H1 (cell line): ENCODE data around the gene C17orf50. TPM values are rescaled to one million over a fixed set of nuclear protein-coding genes. Genes with fewer than 3 reads are reported as not detected.

ENCODE experiments used
- CTCF ChIA-PET: fragments of 300-600 bp; sonication (Branson Sonifier 250); formaldehyde crosslinking; loops from one replicate; lab custom pipeline; 2021; ENCODE audit not compliant: partially characterized antibody; lab: Charles Lee
- POLR2A ChIA-PET: fragments of 300-600 bp; sonication (Branson Sonifier 250); formaldehyde crosslinking; loops from one replicate; lab custom pipeline; 2021; ENCODE audit warnings: inconsistent platforms; ENCODE audit not compliant: partially characterized antibody; lab: Charles Lee
- DNase-seq, 2 experiments: peaks; one replicate each; pipeline versions ENCODE4 v3.0.0 to v3.0.0-alpha.2; 2010 to 2022; ENCODE audit warnings: low spot score in 2 of 2, low read depth in 1 of 2, mixed read lengths in 1 of 2
- FAIRE-seq: peaks from 2 replicates; lab custom pipeline; 2011; peaks lifted over from hg19 to GRCh38; lab: Jason Lieb, UNC
- H2AFZ ChIP-seq: 2 replicates; pipeline ENCODE4 v1.8.1; 2012; ENCODE audit warnings: low read length, inconsistent platforms
- H2AK5ac ChIP-seq: 2 replicates; pipeline ENCODE4 v1.6.1; 2013; ENCODE audit warnings: low read depth, low read length
- H2BK120ac ChIP-seq: replicated peaks from 2 replicates; pipeline ENCODE3; 2013; ENCODE audit warnings: low read depth, low read length, inconsistent platforms
- H2BK12ac ChIP-seq: 2 replicates; pipeline ENCODE4 v1.6.1; 2013; ENCODE audit warnings: low read depth, low read length
- H2BK15ac ChIP-seq: 2 replicates; pipeline ENCODE4 v1.6.1; 2013; ENCODE audit warnings: low read length
- H2BK20ac ChIP-seq: 2 replicates; pipeline ENCODE4 v1.6.1; 2013; ENCODE audit warnings: low read length
- H2BK5ac ChIP-seq: 2 replicates; pipeline ENCODE4 v1.6.1; 2013; ENCODE audit warnings: low read depth, low read length
- H3K14ac ChIP-seq: 2 replicates; pipeline ENCODE4 v1.6.1; 2013; ENCODE audit warnings: inconsistent platforms; ENCODE audit not compliant: insufficient read length
- H3K18ac ChIP-seq: 2 replicates; pipeline ENCODE4 v1.6.1; 2013; ENCODE audit warnings: low read length; ENCODE audit errors: extremely low read depth
- H3K23ac ChIP-seq: 2 replicates; pipeline ENCODE4 v1.6.1; 2013; ENCODE audit warnings: inconsistent platforms; ENCODE audit not compliant: insufficient read length
- H3K23me2 ChIP-seq: 2 replicates; pipeline ENCODE4 v1.6.1; 2013; ENCODE audit warnings: low read depth, low read length
- H3K27ac ChIP-seq: 2 replicates; pipeline ENCODE4 v1.6.1; 2011; ENCODE audit warnings: low read depth, low read length, inconsistent platforms
- H3K27me3 ChIP-seq, 4 experiments: replicated peaks in 1 of 4; 1 replicate in 1 of 4; 2 replicates in 3 of 4; pipeline versions ENCODE4 v1.6.1 to v1.8.1; 2011 to 2013; ENCODE audit warnings: low read length in 3 of 4, mild to moderate bottlenecking in 3 of 4, inconsistent platforms in 2 of 4, mixed read lengths in 2 of 4, moderate library complexity in 1 of 4; ENCODE audit not compliant: control insufficient read depth in 3 of 4, insufficient read depth in 3 of 4; ENCODE audit errors: extremely low read depth in 1 of 4
- H3K36me3 ChIP-seq, 4 experiments: 2 replicates each; pipeline versions ENCODE4 v1.6.1 to v1.8.1; 2011 to 2013; ENCODE audit warnings: mild to moderate bottlenecking in 4 of 4, low read length in 3 of 4, moderate library complexity in 2 of 4, control low read depth in 1 of 4, inconsistent platforms in 1 of 4; ENCODE audit not compliant: insufficient read depth in 4 of 4, control insufficient read depth in 2 of 4
- H3K4ac ChIP-seq: replicated peaks from 2 replicates; pipeline ENCODE3; 2013; ENCODE audit warnings: low read length, low read depth, mixed read lengths, inconsistent platforms; ENCODE audit not compliant: insufficient read length
- H3K4me1 ChIP-seq, 4 experiments: replicated peaks in 1 of 4; 1 replicate in 1 of 4; 2 replicates in 3 of 4; pipeline versions ENCODE4 v1.6.1 to v1.8.1; 2011 to 2013; ENCODE audit warnings: low read length in 3 of 4, inconsistent platforms in 2 of 4, mixed read lengths in 1 of 4; ENCODE audit not compliant: insufficient read depth in 4 of 4, control insufficient read depth in 3 of 4
- H3K4me2 ChIP-seq, 2 experiments: 2 replicates each; pipeline versions ENCODE4 v1.6.1 to v1.8.1; 2011 to 2013; ENCODE audit warnings: low read depth in 2 of 2, low read length in 2 of 2, control low read depth in 1 of 2, inconsistent platforms in 1 of 2, mild to moderate bottlenecking in 1 of 2; ENCODE audit not compliant: insufficient read depth in 1 of 2
- H3K4me3 ChIP-seq, 4 experiments: fragments of 200-600, 300-600 bp in 1 of 4; sonication (generic), shearing (Covaris generic), sonication (Bioruptor Twin) in 1 of 4; 2 replicates each; pipeline versions ENCODE4 v1.5.1 to v1.8.1; 2011 to 2016; ENCODE audit warnings: low read length in 4 of 4, low read depth in 3 of 4, control low read depth in 2 of 4, inconsistent platforms in 2 of 4, mild to moderate bottlenecking in 2 of 4, mixed read lengths in 1 of 4, moderate library complexity in 1 of 4; ENCODE audit not compliant: insufficient read depth in 2 of 4; ENCODE audit errors: extremely low read depth in 1 of 4
- H3K56ac ChIP-seq: replicated peaks from 2 replicates; pipeline ENCODE3; 2013; ENCODE audit warnings: low read depth, mild to moderate bottlenecking, mixed read lengths, low read length, inconsistent platforms; ENCODE audit not compliant: insufficient read length
- H3K79me1 ChIP-seq: 2 replicates; pipeline ENCODE4 v1.6.1; 2013; ENCODE audit warnings: low read depth, low read length, control low read depth
- H3K79me2 ChIP-seq, 2 experiments: 2 replicates each; pipeline versions ENCODE4 v1.6.1 to v1.8.1; 2012 to 2013; ENCODE audit warnings: low read length in 2 of 2, mild to moderate bottlenecking in 2 of 2, inconsistent platforms in 1 of 2; ENCODE audit not compliant: insufficient read depth in 2 of 2, control insufficient read depth in 1 of 2
- H3K9ac ChIP-seq, 4 experiments: replicated peaks in 1 of 4; 1 replicate in 1 of 4; 2 replicates in 3 of 4; pipeline versions ENCODE4 v1.6.1 to v1.8.1; 2011 to 2013; ENCODE audit warnings: low read depth in 3 of 4, low read length in 3 of 4, control low read depth in 2 of 4, mild to moderate bottlenecking in 2 of 4, moderate library complexity in 2 of 4, inconsistent platforms in 1 of 4; ENCODE audit errors: extremely low read depth in 1 of 4
- H3K9me3 ChIP-seq, 2 experiments: 2 replicates each; pipeline versions ENCODE4 v1.6.1 to v1.8.1; 2012 to 2013; ENCODE audit warnings: mild to moderate bottlenecking in 2 of 2, moderate library complexity in 2 of 2, control low read depth in 1 of 2, inconsistent platforms in 1 of 2, low read depth in 1 of 2, low read length in 1 of 2, mixed read lengths in 1 of 2; ENCODE audit not compliant: insufficient read depth in 2 of 2
- H4K20me1 ChIP-seq, 2 experiments: replicated peaks in 1 of 2; 2 replicates each; pipeline versions ENCODE3 to v1.8.1; 2011 to 2013; ENCODE audit warnings: inconsistent platforms in 2 of 2, low read length in 2 of 2, mild to moderate bottlenecking in 1 of 2; ENCODE audit not compliant: insufficient read depth in 2 of 2, control insufficient read depth in 1 of 2
- H4K5ac ChIP-seq: 2 replicates; pipeline ENCODE4 v1.6.1; 2013; ENCODE audit warnings: low read length, low read depth, mixed read lengths, inconsistent platforms; ENCODE audit not compliant: insufficient read length
- H4K8ac ChIP-seq: 2 replicates; pipeline ENCODE4 v1.8.0; 2013; ENCODE audit warnings: mild to moderate bottlenecking, moderate library complexity, low read length, inconsistent platforms; ENCODE audit not compliant: insufficient read depth; ENCODE audit errors: extremely low read depth
- H4K91ac ChIP-seq: replicated peaks from 2 replicates; pipeline ENCODE3; 2013; ENCODE audit warnings: low read length, mixed read lengths, inconsistent platforms; ENCODE audit not compliant: insufficient read length
- CBX8 ChIP-seq: fragments of 300-800, 300-1000 bp; sonication (generic); IDR thresholded peaks from 2 replicates; pipeline ENCODE4 v1.7.1; 2016; ENCODE audit warnings: low read depth, low read length, borderline replicate concordance
- HDAC2 ChIP-seq, 2 experiments: fragments of 300-600 bp in 1 of 2; sonication (generic) in 1 of 2; IDR thresholded peaks; 2 replicates each; pipeline ENCODE4 v1.6.1; 2011 to 2012; ENCODE audit warnings: low read depth in 2 of 2, low read length in 2 of 2, mild to moderate bottlenecking in 2 of 2, moderate library complexity in 2 of 2, borderline replicate concordance in 1 of 2, inconsistent platforms in 1 of 2
- NRF1 ChIP-seq: IDR thresholded peaks from 2 replicates; pipeline ENCODE4 v1.6.1; 2011; ENCODE audit warnings: mild to moderate bottlenecking, low read depth, low read length, improper control_type of control experiment
- POU5F1 ChIP-seq: IDR thresholded peaks from 2 replicates; pipeline ENCODE4 v1.6.1; 2011; ENCODE audit warnings: low read depth, mild to moderate bottlenecking, low read length, moderate library complexity
- RBBP5 ChIP-seq: IDR thresholded peaks from 2 replicates; pipeline ENCODE4 v1.7.1; 2012; ENCODE audit warnings: low read depth, mild to moderate bottlenecking, inconsistent platforms, low read length, moderate library complexity, borderline replicate concordance
- SP4 ChIP-seq: IDR thresholded peaks from 2 replicates; pipeline ENCODE4 v1.6.1; 2012; ENCODE audit warnings: low read length, inconsistent platforms
- SRF ChIP-seq: IDR thresholded peaks from 2 replicates; pipeline ENCODE4 v1.6.1; 2011; ENCODE audit warnings: mild to moderate bottlenecking, low read depth, low read length, moderate library complexity
- TAF1 ChIP-seq: IDR thresholded peaks from 2 replicates; pipeline ENCODE4 v1.6.1; 2011; ENCODE audit warnings: mild to moderate bottlenecking, low read depth, low read length
- TEAD4 ChIP-seq: IDR thresholded peaks from 2 replicates; pipeline ENCODE4 v1.6.1; 2012; ENCODE audit warnings: low read depth, low read length, inconsistent platforms, mixed read lengths
- WGBS, 2 experiments: shearing (Covaris generic) in 1 of 2; methylation state at CpG; one replicate each; pipeline versions ENCODE4 v1.1.6 to v1.1.7; 2013 to 2015; ENCODE audit warnings: low lambda C conversion rate in 2 of 2, mixed read lengths in 2 of 2, inconsistent platforms in 1 of 2, low coverage in 1 of 2, missing lambda C conversion rate in 1 of 2; ENCODE audit not compliant: insufficient replicate concordance in 2 of 2, insufficient coverage in 1 of 2, insufficient read length in 1 of 2; ENCODE audit errors: extremely low coverage in 1 of 2, missing lambda C conversion rate in 1 of 2; 5-methylcytosine and 5-hydroxymethylcytosine counted together
- polyA plus RNA-seq, 7 experiments: library from polyadenylated mRNA; depleted of rRNA in 3 of 7; stranded (reverse) in 5 of 7; unstranded in 2 of 7; fragments of >200 nt in 5 of 7; fragments of 200-250 nt in 2 of 7; gene quantifications; 1 replicate in 5 of 7; 2 replicates in 1 of 7; 4 replicates in 1 of 7; pipeline versions ENCODE4 v1.2.1 to v1.2.3, GENCODE V29; 2011 to 2013; ENCODE audit warnings: missing spikeins in 2 of 7, mixed read lengths in 2 of 7
- total RNA-seq: library from RNA; stranded (reverse); fragmentation: NEBNext Ultra II Directional; extraction: Animal tissue kit (Norgen Biotek cat#: 25700); gene quantifications from 2 replicates; pipeline ENCODE4 v1.2.1, GENCODE V29; 2021

The C17orf50 gene
- total and polyA plus RNA-seq, 2 of the 8 experiments (the other 6 are each of a cell fraction or from before 2014, with no cell fraction given): 0.12 TPM; not detected in 1

DNA sequence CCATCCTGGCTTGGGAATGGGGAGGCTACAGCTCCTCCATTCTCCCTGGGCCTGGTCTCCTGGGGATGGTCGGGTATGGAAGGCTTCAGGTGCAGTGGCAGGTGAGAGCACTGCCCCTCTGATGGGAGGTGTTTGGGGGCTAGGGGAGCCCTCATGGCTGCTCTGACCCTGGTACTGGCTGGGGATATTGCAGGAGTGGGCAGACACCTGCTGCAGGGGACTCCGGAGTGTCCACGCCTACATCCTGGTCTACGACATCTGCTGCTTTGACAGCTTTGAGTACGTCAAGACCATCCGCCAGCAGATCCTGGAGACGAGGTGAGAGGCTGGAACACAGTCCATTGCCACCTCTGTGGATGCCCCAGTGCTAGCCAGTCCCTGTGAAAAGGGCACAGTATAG lies 20.5 kb upstream of the C17orf50 start:
- ChIA-PET POLR2A (interaction anchor here (0.8 to 1.6 kb wide), 7 partner anchors 8 to 127 kb away, joined by 3 to 7 read pairs (median 3); partner anchors contain the start of genes RASL10B and TAF15), CTCF (interaction anchor here (0.8 to 3.4 kb wide), 9 partner anchors 8 to 144 kb away, joined by 3 to 14 read pairs (median 3); partner anchors contain the start of gene RASL10B)
- Histone ChIP-seq H3K79me2 (no peaks in the 10 kb centered on the region), H3K27me3 (peaks cover 11 to 39% (median 34%) of the 10 kb centered on the region in 4 experiments), H3K9me3 (peaks cover 8 to 11% of the 10 kb centered on the region in 2 experiments; a peak in 2 of 4 replicates), H2BK120ac (no peak overlapping the region), H2BK12ac (no peak overlapping the region), H3K23me2 (peaks cover 5% of the 10 kb centered on the region; the same call in 1 of the 2 replicates), H3K23ac (no peak overlapping the region), H3K14ac (no peak overlapping the region), H3K4me1 (peaks cover 0 to 9% (median 0%) of the 10 kb centered on the region in 4 experiments; a peak in 4 of 7 replicates), H3K4me3 (no peak overlapping the region), H2AK5ac (no peak overlapping the region), H4K8ac (no peak overlapping the region), H2AFZ (no peak overlapping the region), H3K18ac (no peak overlapping the region), H2BK20ac (no peak overlapping the region), H3K56ac (no peak overlapping the region), H2BK5ac (no peak overlapping the region), H4K5ac (no peak overlapping the region), H3K9ac (no peak overlapping the region), H4K91ac (no peak overlapping the region), H4K20me1 (peaks cover 0 to 14% of the 10 kb centered on the region in 2 experiments), H3K4me2 (no peak overlapping the region; a peak in 1 of 4 replicates), H2BK15ac (no peak overlapping the region), H3K36me3 (peaks cover 0 to 8% (median 0%) of the 10 kb centered on the region in 4 experiments; a peak in 1 of 8 replicates), H3K4ac (no peak overlapping the region), H3K27ac (no peak overlapping the region), H3K79me1 (no peaks in the 10 kb centered on the region; the same call in 1 of the 2 replicates)
- no peak for DNase-seq
- FAIRE-seq: no peak
- TF ChIP-seq NRF1 (no peak), SP4 (no peak), CBX8 (no peak), POU5F1 (no peak), SRF (no peak), RBBP5 (no peak), TEAD4 (no peak), TAF1 (no peak), HDAC2 (IDR thresholded peaks at IDR 0.05; ENCODE audit: borderline replicate concordance in 1 of 2, low read depth in 2 of 2, low read length in 2 of 2) (no peak)
- 84% methylated on average over 7 of the region's 7 CpGs; no CpG with 5 or more reads in 1 of the 2 experiments for WGBS, 2 experiments
